GM19239 (cell line): ENCODE data around the gene ITIH6.

ENCODE experiments used
- DNase-seq: peaks from one replicate; pipeline ENCODE4 v3.0.0; 2011; ENCODE audit warnings: low spot score; ENCODE audit not compliant: insufficient read length
- FAIRE-seq: peaks from 2 replicates; lab custom pipeline; 2011; peaks lifted over from hg19 to GRCh38; lab: Jason Lieb, UNC

Gene ITIH6

GRCh38 chrX:54721424-54721823 lies 76.6 kb downstream of the ITIH6 start:
- DNase-seq (no peak), FAIRE-seq (no peak)

GRCh38 chrX:54715621-54716020 lies 82.4 kb downstream of the ITIH6 start:
- FAIRE-seq: no peak
- DNase-seq: no peak

GRCh38 chrX:54714424-54714823 lies 83.6 kb downstream of the ITIH6 start:
- no peak for FAIRE-seq
- no peak for DNase-seq

GRCh38 chrX:54711735-54712134 lies 86.3 kb downstream of the ITIH6 start:
- FAIRE-seq: no peak
- no peak for DNase-seq

- FAIRE-seq (no peak), DNase-seq (no peak)
Observed at GRCh38 chrX:54710920-54711319, 87.1 kb downstream of the ITIH6 start.

GRCh38 chrX:54708404-54708803 lies 89.7 kb downstream of the ITIH6 start:
- DNase-seq: no peak
- no peak for FAIRE-seq
